HG02981 (cell line): ENCODE data around the gene TENM4.

Experiments
- ATAC-seq: cut with Tn5 transposase; IDR thresholded peaks from one replicate; pipeline ENCODE4 v1.9.1; 2021; ENCODE audit warnings: mild to moderate bottlenecking, moderate library complexity; ENCODE audit not compliant: unreplicated experiment

Gene TENM4

GRCh38 chr11:78802058-78802761 lies 638.6 kb downstream of the TENM4 start:
- no peak for ATAC-seq

- ATAC-seq = no peak
Measured at GRCh38 chr11:78801161-78801884, 639.5 kb downstream of the TENM4 start.

GRCh38 chr11:78800756-78801155 lies 640.1 kb downstream of the TENM4 start:
- no peak for ATAC-seq

GRCh38 chr11:78800096-78800690 lies 640.6 kb downstream of the TENM4 start:
- ATAC-seq = no peak

GRCh38 chr11:78798663-78799062 lies 642.2 kb downstream of the TENM4 start:
- ATAC-seq = peak; percentile 88

GRCh38 chr11:78797559-78797958 lies 643.3 kb downstream of the TENM4 start:
- no peak for ATAC-seq

- ATAC-seq = no peak
Measured at GRCh38 chr11:78796956-78797355, 643.9 kb downstream of the TENM4 start.

GRCh38 chr11:78795621-78796261 lies 645.1 kb downstream of the TENM4 start:
- ATAC-seq = no peak

- no peak for ATAC-seq
Measured at GRCh38 chr11:78791964-78792363, 648.9 kb downstream of the TENM4 start.

GRCh38 chr11:78791254-78791653 lies 649.6 kb downstream of the TENM4 start:
- ATAC-seq = no peak

GRCh38 chr11:78790784-78791183 lies 650.0 kb downstream of the TENM4 start:
- ATAC-seq = no peak

GRCh38 chr11:78789375-78789774 lies 651.5 kb downstream of the TENM4 start:
- ATAC-seq = no peak

- ATAC-seq = no peak
Measured at GRCh38 chr11:78788533-78788932, 652.3 kb downstream of the TENM4 start.

GRCh38 chr11:78787696-78788095 lies 653.1 kb downstream of the TENM4 start:
- no peak for ATAC-seq

- no peak for ATAC-seq
Measured at GRCh38 chr11:78786746-78787145, 654.1 kb downstream of the TENM4 start.

- ATAC-seq = no peak
Measured at GRCh38 chr11:78786086-78786485, 654.7 kb downstream of the TENM4 start.

- no peak for ATAC-seq
Measured at GRCh38 chr11:78784321-78785061, 656.3 kb downstream of the TENM4 start.

- no peak for ATAC-seq
Measured at GRCh38 chr11:78783846-78784245, 657.0 kb downstream of the TENM4 start.

GRCh38 chr11:78783301-78783700 lies 657.5 kb downstream of the TENM4 start:
- ATAC-seq = no peak

- ATAC-seq = no peak
Measured at GRCh38 chr11:78782725-78783124, 658.1 kb downstream of the TENM4 start.

- ATAC-seq = no peak
Measured at GRCh38 chr11:78780889-78781288, 659.9 kb downstream of the TENM4 start.
